ENCODE measurements around the gene HUS1B.

Gene HUS1B

DNA sequence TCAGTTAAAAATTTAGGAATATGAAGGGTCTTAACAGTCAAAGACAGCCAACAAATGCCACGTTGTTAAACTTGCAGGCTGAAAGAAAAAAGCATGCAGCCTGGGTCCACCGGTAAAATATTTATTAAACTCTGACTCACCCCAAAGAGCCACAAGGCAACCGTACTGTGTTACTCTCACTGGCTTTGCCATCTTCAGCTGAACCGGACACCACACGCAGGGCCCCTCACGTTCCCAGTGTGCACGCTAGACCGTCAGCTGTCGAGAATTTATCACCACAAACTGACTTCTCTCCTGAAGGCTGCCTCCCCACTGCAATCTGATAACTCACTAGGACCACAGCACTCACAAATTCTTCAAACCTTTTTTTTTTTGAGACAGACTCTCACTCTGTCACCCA lies 30.7 kb downstream of the HUS1B start:
- TF ChIP-seq ZFP30 (CRISPR knock-in tag; IDR thresholded peaks at IDR 0.05) (no peak), ZNF565 (CRISPR knock-in tag; conservative IDR thresholded peaks at IDR 0.05; ENCODE audit: low read depth) (no peak), CSDC2 (CRISPR knock-in tag; IDR thresholded peaks at IDR 0.05) (no peak), ZNF8 (CRISPR knock-in tag; IDR thresholded peaks at IDR 0.05) (no peak), RARB (CRISPR knock-in tag; IDR thresholded peaks at IDR 0.05) (no peak), BACH2 (CRISPR knock-in tag; IDR thresholded peaks at IDR 0.05; ENCODE audit: borderline replicate concordance) (no peak), CREB5 (CRISPR knock-in tag; IDR thresholded peaks at IDR 0.05; ENCODE audit: low read depth) (no peak), ZC3H10 (CRISPR knock-in tag; IDR thresholded peaks at IDR 0.05) (no peak), TOX (CRISPR knock-in tag; IDR thresholded peaks at IDR 0.05; ENCODE audit: borderline replicate concordance) (no peak), TSHZ2 (CRISPR knock-in tag; IDR thresholded peaks at IDR 0.05) (no peak), SNAI2 (CRISPR knock-in tag; IDR thresholded peaks at IDR 0.05) (no peak), ARNTL (CRISPR knock-in tag; IDR thresholded peaks at IDR 0.05; ENCODE audit: borderline replicate concordance, low read depth) (no peak), TCF4 (CRISPR knock-in tag; IDR thresholded peaks at IDR 0.05; ENCODE audit: borderline replicate concordance) (no peak)
- TF ChIP-seq, protein P1, sequence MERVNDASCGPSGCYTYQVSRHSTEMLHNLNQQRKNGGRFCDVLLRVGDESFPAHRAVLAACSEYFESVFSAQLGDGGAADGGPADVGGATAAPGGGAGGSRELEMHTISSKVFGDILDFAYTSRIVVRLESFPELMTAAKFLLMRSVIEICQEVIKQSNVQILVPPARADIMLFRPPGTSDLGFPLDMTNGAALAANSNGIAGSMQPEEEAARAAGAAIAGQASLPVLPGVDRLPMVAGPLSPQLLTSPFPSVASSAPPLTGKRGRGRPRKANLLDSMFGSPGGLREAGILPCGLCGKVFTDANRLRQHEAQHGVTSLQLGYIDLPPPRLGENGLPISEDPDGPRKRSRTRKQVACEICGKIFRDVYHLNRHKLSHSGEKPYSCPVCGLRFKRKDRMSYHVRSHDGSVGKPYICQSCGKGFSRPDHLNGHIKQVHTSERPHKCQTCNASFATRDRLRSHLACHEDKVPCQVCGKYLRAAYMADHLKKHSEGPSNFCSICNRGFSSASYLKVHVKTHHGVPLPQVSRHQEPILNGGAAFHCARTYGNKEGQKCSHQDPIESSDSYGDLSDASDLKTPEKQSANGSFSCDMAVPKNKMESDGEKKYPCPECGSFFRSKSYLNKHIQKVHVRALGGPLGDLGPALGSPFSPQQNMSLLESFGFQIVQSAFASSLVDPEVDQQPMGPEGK (CRISPR knock-in tag; IDR thresholded peaks at IDR 0.05; ENCODE audit: borderline replicate concordance): no peak
- ATAC-seq: no peak

DNA sequence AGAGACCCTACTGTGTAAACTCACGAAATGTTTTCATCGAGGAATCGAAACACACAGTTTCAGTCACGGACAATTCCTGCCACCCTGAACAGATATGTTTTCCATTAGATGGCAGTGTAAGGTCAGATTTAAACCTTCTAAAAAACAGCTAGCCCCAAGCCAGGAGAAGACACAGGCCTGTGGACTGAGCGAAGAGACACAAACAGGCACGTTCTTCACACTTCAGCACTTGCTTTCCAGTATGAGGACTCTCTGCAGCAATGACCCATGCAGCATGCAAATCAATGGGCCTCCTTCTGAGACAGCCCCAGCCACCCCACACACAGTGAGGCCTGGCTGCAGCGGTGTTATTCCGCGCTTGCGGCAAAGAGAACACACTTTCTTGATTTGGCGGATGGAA lies 31.9 kb downstream of the HUS1B start:
- no peak for TF ChIP-seq PPARA (CRISPR knock-in tag; IDR thresholded peaks at IDR 0.05; ENCODE audit: borderline replicate concordance)
- TF ChIP-seq TCF4 (CRISPR knock-in tag; IDR thresholded peaks at IDR 0.05; ENCODE audit: borderline replicate concordance): no peak
- peak; percentile 41; the same call in 2 of the 3 replicates for ATAC-seq

- no peak for ATAC-seq
- TF ChIP-seq PPARA (CRISPR knock-in tag; IDR thresholded peaks at IDR 0.05; ENCODE audit: borderline replicate concordance) (no peak), RARB (CRISPR knock-in tag; IDR thresholded peaks at IDR 0.05) (no peak), CSDC2 (CRISPR knock-in tag; IDR thresholded peaks at IDR 0.05) (no peak), ZFP30 (CRISPR knock-in tag; IDR thresholded peaks at IDR 0.05) (no peak), ZFP3 (CRISPR knock-in tag; IDR thresholded peaks at IDR 0.05) (no peak), TSHZ2 (CRISPR knock-in tag; IDR thresholded peaks at IDR 0.05) (no peak), POU6F1 (CRISPR knock-in tag; IDR thresholded peaks at IDR 0.05; ENCODE audit: borderline replicate concordance, low read depth) (no peak), ZNF565 (CRISPR knock-in tag; conservative IDR thresholded peaks at IDR 0.05; ENCODE audit: low read depth) (no peak), ZNF70 (CRISPR knock-in tag; IDR thresholded peaks at IDR 0.05) (no peak), ESRRG (CRISPR knock-in tag; IDR thresholded peaks at IDR 0.05) (no peak), GLIS3 (CRISPR knock-in tag; IDR thresholded peaks at IDR 0.05) (no peak), ARNTL (CRISPR knock-in tag; IDR thresholded peaks at IDR 0.05; ENCODE audit: borderline replicate concordance, low read depth) (no peak), CREB5 (CRISPR knock-in tag; IDR thresholded peaks at IDR 0.05; ENCODE audit: low read depth) (no peak), BACH2 (CRISPR knock-in tag; IDR thresholded peaks at IDR 0.05; ENCODE audit: borderline replicate concordance) (no peak), ISL1 (CRISPR knock-in tag; IDR thresholded peaks at IDR 0.05) (no peak), ZNF8 (CRISPR knock-in tag; IDR thresholded peaks at IDR 0.05) (no peak), OSR1 (CRISPR knock-in tag; IDR thresholded peaks at IDR 0.05) (no peak), TCF4 (CRISPR knock-in tag; IDR thresholded peaks at IDR 0.05; ENCODE audit: borderline replicate concordance) (no peak)
- TF ChIP-seq, protein P2, sequence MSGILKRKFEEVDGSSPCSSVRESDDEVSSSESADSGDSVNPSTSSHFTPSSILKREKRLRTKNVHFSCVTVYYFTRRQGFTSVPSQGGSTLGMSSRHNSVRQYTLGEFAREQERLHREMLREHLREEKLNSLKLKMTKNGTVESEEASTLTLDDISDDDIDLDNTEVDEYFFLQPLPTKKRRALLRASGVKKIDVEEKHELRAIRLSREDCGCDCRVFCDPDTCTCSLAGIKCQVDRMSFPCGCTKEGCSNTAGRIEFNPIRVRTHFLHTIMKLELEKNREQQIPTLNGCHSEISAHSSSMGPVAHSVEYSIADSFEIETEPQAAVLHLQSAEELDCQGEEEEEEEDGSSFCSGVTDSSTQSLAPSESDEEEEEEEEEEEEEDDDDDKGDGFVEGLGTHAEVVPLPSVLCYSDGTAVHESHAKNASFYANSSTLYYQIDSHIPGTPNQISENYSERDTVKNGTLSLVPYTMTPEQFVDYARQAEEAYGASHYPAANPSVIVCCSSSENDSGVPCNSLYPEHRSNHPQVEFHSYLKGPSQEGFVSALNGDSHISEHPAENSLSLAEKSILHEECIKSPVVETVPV (CRISPR knock-in tag; IDR thresholded peaks at IDR 0.05): no peak
These were observed 34.4 kb downstream of the HUS1B start for GRCh38 chr6:622462-622861.

All from SK-N-SH treated with all-trans-retinoic acid at 6 μM for 48 hours (cell line).